GM10266 (cell line): ENCODE results near the gene SOX1.

Source experiments
- DNase-seq: peaks from one replicate; pipeline ENCODE4 v3.0.0; 2012; ENCODE audit errors: extremely low spot score
- TF ChIP-seq, protein P1 (sequence below): IDR thresholded peaks from 2 replicates; pipeline ENCODE4 v1.5.1; 2012; ENCODE audit warnings: mild to moderate bottlenecking, low read depth; ENCODE audit not compliant: control insufficient read depth, insufficient read depth; ENCODE audit errors: missing control alignments

SOX1 gene

DNA sequence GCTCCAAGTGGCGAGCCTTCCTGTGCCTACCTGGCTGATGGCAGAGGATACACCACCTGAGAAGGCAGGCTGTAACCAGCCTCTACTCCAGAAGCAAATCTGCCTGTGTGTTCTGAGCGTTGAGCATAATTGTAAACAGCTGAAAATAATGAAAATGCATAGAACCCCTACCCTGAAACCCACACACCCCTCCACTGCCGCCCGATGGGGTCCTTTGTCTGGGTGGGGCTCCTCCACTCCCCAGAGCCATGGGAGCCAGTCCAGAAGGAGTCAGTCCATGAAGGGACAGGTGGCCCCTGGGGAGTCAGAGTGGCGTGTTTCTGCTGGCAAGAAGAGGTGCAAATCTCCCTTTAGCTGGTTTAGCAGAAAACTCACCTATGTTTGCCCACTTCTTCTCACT lies 8.0 kb upstream of the SOX1 start:
- no peak for DNase-seq
- TF ChIP-seq, protein P1, sequence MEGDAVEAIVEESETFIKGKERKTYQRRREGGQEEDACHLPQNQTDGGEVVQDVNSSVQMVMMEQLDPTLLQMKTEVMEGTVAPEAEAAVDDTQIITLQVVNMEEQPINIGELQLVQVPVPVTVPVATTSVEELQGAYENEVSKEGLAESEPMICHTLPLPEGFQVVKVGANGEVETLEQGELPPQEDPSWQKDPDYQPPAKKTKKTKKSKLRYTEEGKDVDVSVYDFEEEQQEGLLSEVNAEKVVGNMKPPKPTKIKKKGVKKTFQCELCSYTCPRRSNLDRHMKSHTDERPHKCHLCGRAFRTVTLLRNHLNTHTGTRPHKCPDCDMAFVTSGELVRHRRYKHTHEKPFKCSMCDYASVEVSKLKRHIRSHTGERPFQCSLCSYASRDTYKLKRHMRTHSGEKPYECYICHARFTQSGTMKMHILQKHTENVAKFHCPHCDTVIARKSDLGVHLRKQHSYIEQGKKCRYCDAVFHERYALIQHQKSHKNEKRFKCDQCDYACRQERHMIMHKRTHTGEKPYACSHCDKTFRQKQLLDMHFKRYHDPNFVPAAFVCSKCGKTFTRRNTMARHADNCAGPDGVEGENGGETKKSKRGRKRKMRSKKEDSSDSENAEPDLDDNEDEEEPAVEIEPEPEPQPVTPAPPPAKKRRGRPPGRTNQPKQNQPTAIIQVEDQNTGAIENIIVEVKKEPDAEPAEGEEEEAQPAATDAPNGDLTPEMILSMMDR, result no peak

DNA sequence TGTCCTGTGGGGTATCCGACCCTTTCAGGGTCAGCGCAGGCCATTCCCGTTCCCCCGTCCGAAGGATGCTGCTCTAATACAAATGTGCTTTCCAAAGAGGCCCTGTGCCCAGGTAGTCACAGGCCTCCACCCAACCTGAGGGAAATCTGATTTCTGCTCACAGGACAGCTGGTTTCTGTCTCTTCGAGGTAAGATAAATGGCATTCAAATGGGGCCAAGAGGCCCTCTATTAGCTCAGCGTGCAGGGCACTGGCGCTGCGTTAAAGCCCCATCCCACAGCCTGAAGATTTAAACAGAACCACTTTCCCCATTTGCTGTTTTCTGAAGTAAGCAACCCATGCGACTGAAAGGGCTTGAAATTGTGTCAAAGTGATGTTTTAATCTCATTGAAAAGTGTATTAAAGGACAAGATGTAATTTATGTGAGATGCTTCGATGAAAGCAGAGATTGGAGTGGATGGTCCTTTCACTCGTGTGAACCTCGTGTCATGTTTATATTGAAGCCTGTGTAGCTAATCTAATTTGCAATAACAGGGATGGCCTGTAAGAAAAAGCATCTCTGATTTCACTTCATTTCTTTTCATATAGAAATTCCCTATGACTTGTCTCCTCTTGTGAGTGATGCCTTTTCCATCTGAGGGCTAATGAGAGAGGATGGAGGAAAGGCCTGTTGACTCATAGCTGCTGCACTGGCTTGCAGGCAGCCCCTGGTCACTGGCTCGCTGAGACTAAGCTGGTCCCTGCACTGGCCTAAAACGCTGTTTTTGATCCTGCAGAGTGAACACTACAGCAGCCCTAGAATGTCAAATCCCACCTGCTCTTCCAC lies 7.3 kb upstream of the SOX1 start:
- DNase-seq, result no peak
- TF ChIP-seq, protein P1, result no peak

- no peak for DNase-seq
- TF ChIP-seq, protein P1, result no peak
Observed at GRCh38 chr13:112060282-112060830, 6.6 kb upstream of the SOX1 start.

DNA sequence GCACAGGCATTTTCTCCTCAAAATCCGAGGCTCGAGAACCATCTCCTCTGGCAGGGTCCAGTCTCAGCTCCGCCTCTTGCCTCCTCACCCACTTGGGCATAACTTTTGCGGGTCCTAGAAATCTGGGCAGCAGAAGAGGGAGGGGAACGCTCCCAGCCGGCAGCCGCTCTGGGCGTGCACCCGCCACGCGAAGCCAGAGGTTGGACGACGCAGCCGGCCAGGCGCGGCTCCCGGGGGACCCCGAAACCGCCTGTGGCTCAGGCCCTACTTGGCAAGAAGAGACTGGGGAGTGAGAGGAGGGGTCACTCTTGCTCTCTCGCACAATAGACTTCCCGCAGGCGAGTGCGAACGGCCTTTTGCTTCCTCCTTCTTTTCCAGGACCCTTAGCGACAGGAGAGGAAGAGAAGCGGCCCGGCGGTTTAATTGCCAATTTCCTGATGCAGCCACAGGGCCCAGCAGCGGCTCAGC lies 6.0 kb upstream of the SOX1 start:
- TF ChIP-seq, protein P1, result no peak
- DNase-seq, result no peak

GRCh38 chr13:112061367-112062061 lies 5.4 kb upstream of the SOX1 start:
- TF ChIP-seq, protein P1, result no peak
- DNase-seq, result no peak

GRCh38 chr13:112062072-112062567 lies 4.8 kb upstream of the SOX1 start:
- TF ChIP-seq, protein P1, result no peak
- DNase-seq, result no peak
